SK-N-SH (cell line): Measurements from ENCODE around the gene KIF5C. TPM values are rescaled to one million over a fixed set of nuclear protein-coding genes. Genes with fewer than 3 reads are reported as not detected.

ENCODE experiments used
- CTCF ChIA-PET: fragments of 300-600, 350-600 bp; formaldehyde crosslinking; extraction: SDS; loops from one replicate; lab custom pipeline; 2021; lab: Yijun Ruan, JAX
- POLR2A ChIA-PET: fragments of 350-600 bp; sonication (Branson Sonifier 250); formaldehyde crosslinking; extraction: SDS; loops from one replicate; lab custom pipeline; 2020; ENCODE audit warnings: antibody characterized with exemption, inconsistent platforms; lab: Yijun Ruan, JAX
- DNase-seq: peaks from one replicate; pipeline ENCODE4 v3.0.0; 2012
- H2AFZ ChIP-seq: fragments of 200-600 bp; sonication (generic); 2 replicates; pipeline ENCODE4 v1.8.1; 2016; ENCODE audit warnings: antibody characterized with exemption, mild to moderate bottlenecking, low read depth
- H3F3A ChIP-seq: fragments of 200-600 bp; sonication (generic); replicated peaks from 2 replicates; pipeline ENCODE3; 2016; ENCODE audit warnings: antibody characterized with exemption, mild to moderate bottlenecking; ENCODE audit not compliant: insufficient read depth
- H3K27ac ChIP-seq, 2 experiments: fragments of 200-500 bp in 1 of 2; fragments of 200-600 bp in 1 of 2; sonication (Bioruptor generic) in 1 of 2; sonication (generic), shearing (Covaris generic) in 1 of 2; 2 replicates each; pipeline versions ENCODE4 v1.5.1 to v1.6.1; 2014 to 2016; ENCODE audit warnings: low read depth in 2 of 2, inconsistent platforms in 1 of 2, low read length in 1 of 2, mild to moderate bottlenecking in 1 of 2, mixed read lengths in 1 of 2
- H3K27me3 ChIP-seq: fragments of 200-600 bp; sonication (generic), shearing (Covaris generic); 2 replicates; pipeline ENCODE4 v1.6.1; 2016; ENCODE audit warnings: mixed run types; ENCODE audit not compliant: insufficient read depth
- H3K36me3 ChIP-seq, 2 experiments: fragments of 200-500 bp in 1 of 2; fragments of 200-600 bp in 1 of 2; sonication (Bioruptor generic) in 1 of 2; sonication (generic) in 1 of 2; replicated peaks in 1 of 2; 2 replicates each; pipeline versions ENCODE3 to v1.5.1; 2014 to 2016; ENCODE audit warnings: low read length in 1 of 2, mild to moderate bottlenecking in 1 of 2; ENCODE audit not compliant: insufficient read depth in 2 of 2, control insufficient read depth in 1 of 2
- H3K4me1 ChIP-seq, 2 experiments: fragments of 200-500 bp in 1 of 2; fragments of 200-600 bp in 1 of 2; sonication (Bioruptor generic) in 1 of 2; sonication (generic), shearing (Covaris generic) in 1 of 2; 2 replicates each; pipeline versions ENCODE4 v1.5.1 to v1.6.1; 2014 to 2016; ENCODE audit warnings: low read depth in 1 of 2, low read length in 1 of 2, mixed run types in 1 of 2; ENCODE audit not compliant: insufficient read depth in 2 of 2, control insufficient read depth in 1 of 2
- H3K4me2 ChIP-seq: fragments of 200-600 bp; sonication (generic), shearing (Covaris generic); 2 replicates; pipeline ENCODE4 v1.6.1; 2017; ENCODE audit warnings: mixed run types
- H3K4me3 ChIP-seq, 2 experiments: fragments of 200-500 bp in 1 of 2; fragments of 200-600 bp in 1 of 2; sonication (Bioruptor generic) in 1 of 2; sonication (generic), shearing (Covaris generic) in 1 of 2; 2 replicates each; pipeline versions ENCODE4 v1.5.1 to v1.8.1; 2014 to 2016; ENCODE audit warnings: low read depth in 2 of 2, inconsistent platforms in 1 of 2, low read length in 1 of 2, mild to moderate bottlenecking in 1 of 2, mixed read lengths in 1 of 2, moderate library complexity in 1 of 2
- H3K79me2 ChIP-seq: fragments of 200-600 bp; sonication (generic); 2 replicates; pipeline ENCODE4 v1.8.1; 2017; ENCODE audit warnings: mild to moderate bottlenecking; ENCODE audit not compliant: insufficient read depth
- H3K9ac ChIP-seq: fragments of 200-600 bp; sonication (generic); 2 replicates; pipeline ENCODE4 v1.6.1; 2017; ENCODE audit warnings: mixed run types
- H3K9me2 ChIP-seq: fragments of 200-600 bp; sonication (generic); 2 replicates; pipeline ENCODE4 v1.6.1; 2017; ENCODE audit warnings: mixed run types
- H3K9me3 ChIP-seq: fragments of 200-600 bp; sonication (generic); 2 replicates; pipeline ENCODE4 v1.6.1; 2017; ENCODE audit warnings: mixed run types, mild to moderate bottlenecking, moderate library complexity
- H4K20me1 ChIP-seq: fragments of 200-600 bp; sonication (generic); 2 replicates; pipeline ENCODE4 v1.6.1; 2017; ENCODE audit warnings: mild to moderate bottlenecking, mixed run types; ENCODE audit not compliant: insufficient read depth
- CHD2 ChIP-seq: fragments of 150-350 bp; IDR thresholded peaks from 2 replicates; pipeline ENCODE4 v1.6.1; 2018; ENCODE audit warnings: low read length; ENCODE audit not compliant: partially characterized antibody
- FOSL2 ChIP-seq: IDR thresholded peaks from 2 replicates; pipeline ENCODE4 v1.4.0; 2012; ENCODE audit warnings: low read depth, mild to moderate bottlenecking, moderate library complexity, borderline replicate concordance
- GABPA ChIP-seq: IDR thresholded peaks from 2 replicates; pipeline ENCODE4 v1.4.0; 2012; ENCODE audit warnings: low read depth, mild to moderate bottlenecking
- NFIC ChIP-seq: IDR thresholded peaks from 2 replicates; pipeline ENCODE4 v1.4.0; 2012; ENCODE audit warnings: borderline replicate concordance
- NRF1 ChIP-seq: IDR thresholded peaks from 2 replicates; pipeline ENCODE4 v1.6.1; 2012; ENCODE audit warnings: low read depth, mild to moderate bottlenecking, low read length
- POLR2AphosphoS5 ChIP-seq: IDR thresholded peaks from 2 replicates; pipeline ENCODE4 v1.6.1; 2012; ENCODE audit warnings: low read depth, low read length
- RAD21 ChIP-seq: IDR thresholded peaks from 2 replicates; pipeline ENCODE4 v1.6.1; 2012; ENCODE audit warnings: mild to moderate bottlenecking, low read length
- RCOR1 ChIP-seq: fragments of 150-350 bp; IDR thresholded peaks from 2 replicates; pipeline ENCODE4 v1.6.1; 2017; ENCODE audit warnings: antibody characterized with exemption, low read length
- RFX5 ChIP-seq: IDR thresholded peaks from 2 replicates; pipeline ENCODE4 v1.6.1; 2012; ENCODE audit warnings: mild to moderate bottlenecking, improper control_type of control experiment, low read length
- RXRA ChIP-seq: IDR thresholded peaks from 2 replicates; pipeline ENCODE4 v1.4.0; 2012; ENCODE audit warnings: low read depth, mild to moderate bottlenecking, borderline replicate concordance
- SMC3 ChIP-seq: IDR thresholded peaks from 2 replicates; pipeline ENCODE4 v1.6.1; 2012; ENCODE audit warnings: low read depth, low read length, improper control_type of control experiment
- YY1 ChIP-seq: IDR thresholded peaks from 2 replicates; pipeline ENCODE4 v1.4.0; 2012; ENCODE audit warnings: low read depth, mild to moderate bottlenecking
- WGBS: methylation state at CpG from one replicate; pipeline ENCODE4 v1.1.6; 2017; ENCODE audit warnings: low lambda C conversion rate; 5-methylcytosine and 5-hydroxymethylcytosine counted together
- polyA plus RNA-seq, 3 experiments: library from polyadenylated mRNA; depleted of rRNA; stranded (reverse); fragments of >200 nt; gene quantifications; 2 replicates each; pipeline ENCODE4 v1.2.3, GENCODE V29; 2012
- TF ChIP-seq, protein P1 (sequence below): IDR thresholded peaks from 2 replicates; pipeline ENCODE4 v1.4.0; 2012; ENCODE audit warnings: low read depth, borderline replicate concordance
- TF ChIP-seq, protein P2 (sequence below): IDR thresholded peaks from 2 replicates; pipeline ENCODE4 v1.6.1; 2012; ENCODE audit warnings: mild to moderate bottlenecking, low read depth, low read length, moderate library complexity
- TF ChIP-seq, protein P3 (sequence below): IDR thresholded peaks from 2 replicates; pipeline ENCODE4; 2012
- TF ChIP-seq, protein P4 (sequence below): fragments of 150-350 bp; IDR thresholded peaks from 2 replicates; pipeline ENCODE4 v1.6.1; 2016; ENCODE audit warnings: mild to moderate bottlenecking, low read depth, low read length
- TF ChIP-seq, protein P5 (sequence below): IDR thresholded peaks from 2 replicates; pipeline ENCODE4 v1.4.0; 2012; ENCODE audit warnings: low read depth, borderline replicate concordance
- TF ChIP-seq, protein P6 (sequence below): fragments of 150-350 bp; IDR thresholded peaks from 2 replicates; pipeline ENCODE4 v1.6.1; 2017; ENCODE audit warnings: antibody characterized with exemption, low read length, low read depth, borderline replicate concordance
- TF ChIP-seq, protein P7 (sequence below): IDR thresholded peaks from 2 replicates; pipeline ENCODE4 v1.4.0; 2012; ENCODE audit warnings: low read depth

Gene KIF5C
- polyA plus RNA-seq, 1 of the 3 experiments (the other 2 are of a cell fraction) = 3.9 TPM

DNA sequence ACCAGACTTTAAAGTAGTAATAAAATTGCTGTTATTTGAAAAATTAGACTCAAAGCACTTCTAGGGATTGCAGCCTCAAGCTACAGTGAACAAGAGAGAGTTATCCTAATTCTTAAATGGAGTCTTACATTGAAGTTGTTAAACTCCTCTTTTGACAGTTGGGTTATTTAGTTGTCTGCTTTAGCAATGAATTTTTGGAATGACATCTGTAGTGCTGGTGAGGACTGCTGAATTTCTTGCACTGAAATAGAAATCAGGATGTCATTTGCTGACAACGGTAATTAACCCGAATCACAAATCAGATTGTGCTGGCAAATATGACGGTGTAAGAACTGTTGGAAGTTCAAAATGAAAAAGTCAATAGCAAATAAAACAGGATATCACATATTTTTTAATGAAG, 85.5 kb downstream of the KIF5C start:
- no peak overlapping the region for H3K9ac ChIP-seq
- POLR2A ChIA-PET = no interaction called here
- H3K4me1 ChIP-seq = no peaks in the 10 kb centered on the region
- no peaks in the 10 kb centered on the region for H3F3A ChIP-seq
- H3K79me2 ChIP-seq = no peaks in the 10 kb centered on the region
- 88% methylated on average over 3 of the region's 3 CpGs for WGBS
- H3K27me3 ChIP-seq = no peaks in the 10 kb centered on the region
- no peak overlapping the region for H2AFZ ChIP-seq
- no peaks in the 10 kb centered on the region for H3K9me3 ChIP-seq
- H3K36me3 ChIP-seq = no peaks in the 10 kb centered on the region
- no peak overlapping the region for H3K4me2 ChIP-seq
- CTCF ChIA-PET = no interaction called here
- H3K27ac ChIP-seq = no peak overlapping the region
- no peak overlapping the region for H3K4me3 ChIP-seq
- DNase-seq = no peak
- no peaks in the 10 kb centered on the region for H3K9me2 ChIP-seq
- H4K20me1 ChIP-seq = no peaks in the 10 kb centered on the region
- TF ChIP-seq NRF1 (no peak), YY1 (no peak), RFX5 (no peak), POLR2AphosphoS5 (no peak), FOSL2 (no peak), RAD21 (no peak), SMC3 (no peak)
- TF ChIP-seq, protein P1, sequence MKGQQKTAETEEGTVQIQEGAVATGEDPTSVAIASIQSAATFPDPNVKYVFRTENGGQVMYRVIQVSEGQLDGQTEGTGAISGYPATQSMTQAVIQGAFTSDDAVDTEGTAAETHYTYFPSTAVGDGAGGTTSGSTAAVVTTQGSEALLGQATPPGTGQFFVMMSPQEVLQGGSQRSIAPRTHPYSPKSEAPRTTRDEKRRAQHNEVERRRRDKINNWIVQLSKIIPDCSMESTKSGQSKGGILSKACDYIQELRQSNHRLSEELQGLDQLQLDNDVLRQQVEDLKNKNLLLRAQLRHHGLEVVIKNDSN = no peak
- TF ChIP-seq, protein P2, sequence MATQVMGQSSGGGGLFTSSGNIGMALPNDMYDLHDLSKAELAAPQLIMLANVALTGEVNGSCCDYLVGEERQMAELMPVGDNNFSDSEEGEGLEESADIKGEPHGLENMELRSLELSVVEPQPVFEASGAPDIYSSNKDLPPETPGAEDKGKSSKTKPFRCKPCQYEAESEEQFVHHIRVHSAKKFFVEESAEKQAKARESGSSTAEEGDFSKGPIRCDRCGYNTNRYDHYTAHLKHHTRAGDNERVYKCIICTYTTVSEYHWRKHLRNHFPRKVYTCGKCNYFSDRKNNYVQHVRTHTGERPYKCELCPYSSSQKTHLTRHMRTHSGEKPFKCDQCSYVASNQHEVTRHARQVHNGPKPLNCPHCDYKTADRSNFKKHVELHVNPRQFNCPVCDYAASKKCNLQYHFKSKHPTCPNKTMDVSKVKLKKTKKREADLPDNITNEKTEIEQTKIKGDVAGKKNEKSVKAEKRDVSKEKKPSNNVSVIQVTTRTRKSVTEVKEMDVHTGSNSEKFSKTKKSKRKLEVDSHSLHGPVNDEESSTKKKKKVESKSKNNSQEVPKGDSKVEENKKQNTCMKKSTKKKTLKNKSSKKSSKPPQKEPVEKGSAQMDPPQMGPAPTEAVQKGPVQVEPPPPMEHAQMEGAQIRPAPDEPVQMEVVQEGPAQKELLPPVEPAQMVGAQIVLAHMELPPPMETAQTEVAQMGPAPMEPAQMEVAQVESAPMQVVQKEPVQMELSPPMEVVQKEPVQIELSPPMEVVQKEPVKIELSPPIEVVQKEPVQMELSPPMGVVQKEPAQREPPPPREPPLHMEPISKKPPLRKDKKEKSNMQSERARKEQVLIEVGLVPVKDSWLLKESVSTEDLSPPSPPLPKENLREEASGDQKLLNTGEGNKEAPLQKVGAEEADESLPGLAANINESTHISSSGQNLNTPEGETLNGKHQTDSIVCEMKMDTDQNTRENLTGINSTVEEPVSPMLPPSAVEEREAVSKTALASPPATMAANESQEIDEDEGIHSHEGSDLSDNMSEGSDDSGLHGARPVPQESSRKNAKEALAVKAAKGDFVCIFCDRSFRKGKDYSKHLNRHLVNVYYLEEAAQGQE = no peak
- TF ChIP-seq, protein P3, sequence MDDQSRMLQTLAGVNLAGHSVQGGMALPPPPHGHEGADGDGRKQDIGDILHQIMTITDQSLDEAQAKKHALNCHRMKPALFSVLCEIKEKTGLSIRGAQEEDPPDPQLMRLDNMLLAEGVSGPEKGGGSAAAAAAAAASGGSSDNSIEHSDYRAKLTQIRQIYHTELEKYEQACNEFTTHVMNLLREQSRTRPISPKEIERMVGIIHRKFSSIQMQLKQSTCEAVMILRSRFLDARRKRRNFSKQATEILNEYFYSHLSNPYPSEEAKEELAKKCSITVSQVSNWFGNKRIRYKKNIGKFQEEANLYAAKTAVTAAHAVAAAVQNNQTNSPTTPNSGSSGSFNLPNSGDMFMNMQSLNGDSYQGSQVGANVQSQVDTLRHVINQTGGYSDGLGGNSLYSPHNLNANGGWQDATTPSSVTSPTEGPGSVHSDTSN = no peak

DNA sequence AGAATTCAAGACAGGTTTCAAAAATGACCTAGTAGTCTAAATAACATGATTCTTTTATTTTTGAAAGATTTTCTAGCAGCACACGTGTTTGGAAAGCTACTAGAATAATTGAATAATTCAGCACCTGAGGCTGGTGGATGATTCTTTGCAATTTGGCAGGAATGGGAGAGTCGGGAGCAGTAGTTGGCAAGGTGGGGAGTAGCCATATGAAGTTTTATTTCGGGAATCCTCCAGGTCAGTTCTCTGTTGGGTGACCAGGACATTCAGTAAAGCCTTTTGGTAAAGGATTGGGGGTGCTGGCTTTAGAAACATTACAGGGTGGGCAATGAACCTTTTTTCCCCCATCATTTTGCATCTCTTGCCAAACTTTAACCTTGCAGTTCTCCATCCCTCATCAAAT, 88.4 kb downstream of the KIF5C start:
- H3K9me3 ChIP-seq = no peaks in the 10 kb centered on the region
- ChIA-PET CTCF (no interaction called here), POLR2A (no interaction called here)
- DNase-seq = no peak
- no peaks in the 10 kb centered on the region for H3K9me2 ChIP-seq
- H3K27ac ChIP-seq = no peak overlapping the region
- H3K4me1 ChIP-seq = peaks cover 0 to 15% of the 10 kb centered on the region in 2 experiments; a peak in 2 of 4 replicates
- no peak overlapping the region for H3K9ac ChIP-seq
- no peaks in the 10 kb centered on the region for H3K36me3 ChIP-seq
- H4K20me1 ChIP-seq = no peaks in the 10 kb centered on the region
- 62% methylated on average over 3 of the region's 3 CpGs for WGBS
- H3K4me3 ChIP-seq = no peak overlapping the region
- H3F3A ChIP-seq = no peaks in the 10 kb centered on the region
- no peaks in the 10 kb centered on the region for H3K79me2 ChIP-seq
- no peak overlapping the region for H3K4me2 ChIP-seq
- no peaks in the 10 kb centered on the region for H3K27me3 ChIP-seq
- no peak overlapping the region for H2AFZ ChIP-seq
- TF ChIP-seq, protein P4, sequence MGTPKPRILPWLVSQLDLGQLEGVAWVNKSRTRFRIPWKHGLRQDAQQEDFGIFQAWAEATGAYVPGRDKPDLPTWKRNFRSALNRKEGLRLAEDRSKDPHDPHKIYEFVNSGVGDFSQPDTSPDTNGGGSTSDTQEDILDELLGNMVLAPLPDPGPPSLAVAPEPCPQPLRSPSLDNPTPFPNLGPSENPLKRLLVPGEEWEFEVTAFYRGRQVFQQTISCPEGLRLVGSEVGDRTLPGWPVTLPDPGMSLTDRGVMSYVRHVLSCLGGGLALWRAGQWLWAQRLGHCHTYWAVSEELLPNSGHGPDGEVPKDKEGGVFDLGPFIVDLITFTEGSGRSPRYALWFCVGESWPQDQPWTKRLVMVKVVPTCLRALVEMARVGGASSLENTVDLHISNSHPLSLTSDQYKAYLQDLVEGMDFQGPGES = no peak
- no peak for TF ChIP-seq GABPA
- TF ChIP-seq RXRA = no peak
- TF ChIP-seq, protein P5, sequence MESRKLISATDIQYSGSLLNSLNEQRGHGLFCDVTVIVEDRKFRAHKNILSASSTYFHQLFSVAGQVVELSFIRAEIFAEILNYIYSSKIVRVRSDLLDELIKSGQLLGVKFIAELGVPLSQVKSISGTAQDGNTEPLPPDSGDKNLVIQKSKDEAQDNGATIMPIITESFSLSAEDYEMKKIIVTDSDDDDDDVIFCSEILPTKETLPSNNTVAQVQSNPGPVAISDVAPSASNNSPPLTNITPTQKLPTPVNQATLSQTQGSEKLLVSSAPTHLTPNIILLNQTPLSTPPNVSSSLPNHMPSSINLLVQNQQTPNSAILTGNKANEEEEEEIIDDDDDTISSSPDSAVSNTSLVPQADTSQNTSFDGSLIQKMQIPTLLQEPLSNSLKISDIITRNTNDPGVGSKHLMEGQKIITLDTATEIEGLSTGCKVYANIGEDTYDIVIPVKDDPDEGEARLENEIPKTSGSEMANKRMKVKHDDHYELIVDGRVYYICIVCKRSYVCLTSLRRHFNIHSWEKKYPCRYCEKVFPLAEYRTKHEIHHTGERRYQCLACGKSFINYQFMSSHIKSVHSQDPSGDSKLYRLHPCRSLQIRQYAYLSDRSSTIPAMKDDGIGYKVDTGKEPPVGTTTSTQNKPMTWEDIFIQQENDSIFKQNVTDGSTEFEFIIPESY = no peak
- TF ChIP-seq, protein P6, sequence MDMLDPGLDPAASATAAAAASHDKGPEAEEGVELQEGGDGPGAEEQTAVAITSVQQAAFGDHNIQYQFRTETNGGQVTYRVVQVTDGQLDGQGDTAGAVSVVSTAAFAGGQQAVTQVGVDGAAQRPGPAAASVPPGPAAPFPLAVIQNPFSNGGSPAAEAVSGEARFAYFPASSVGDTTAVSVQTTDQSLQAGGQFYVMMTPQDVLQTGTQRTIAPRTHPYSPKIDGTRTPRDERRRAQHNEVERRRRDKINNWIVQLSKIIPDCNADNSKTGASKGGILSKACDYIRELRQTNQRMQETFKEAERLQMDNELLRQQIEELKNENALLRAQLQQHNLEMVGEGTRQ = no peak
- no peak for TF ChIP-seq RAD21
- no peak for TF ChIP-seq SMC3
- TF ChIP-seq NFIC = no peak
- no peak for TF ChIP-seq CHD2
- no peak for TF ChIP-seq RCOR1
- TF ChIP-seq, protein P7, sequence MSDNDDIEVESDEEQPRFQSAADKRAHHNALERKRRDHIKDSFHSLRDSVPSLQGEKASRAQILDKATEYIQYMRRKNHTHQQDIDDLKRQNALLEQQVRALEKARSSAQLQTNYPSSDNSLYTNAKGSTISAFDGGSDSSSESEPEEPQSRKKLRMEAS = no peak
